H9 (cell line): ENCODE measurements around the gene ETNK2. TPM values are rescaled to one million over a fixed set of nuclear protein-coding genes. Genes with fewer than 3 reads are reported as not detected.

Source experiments
- DNase-seq: peaks from one replicate; pipeline ENCODE4 v3.0.0-alpha.2; 2017
- H2AFZ ChIP-seq: one replicate; pipeline ENCODE4 v1.6.1; 2013; ENCODE audit warnings: mild to moderate bottlenecking, low read length, control low read depth, moderate library complexity
- H2AK5ac ChIP-seq: 2 replicates; pipeline ENCODE4 v1.6.1; 2013; ENCODE audit warnings: low read length, control low read depth, mixed read lengths; ENCODE audit not compliant: insufficient read length
- H2BK120ac ChIP-seq: one replicate; pipeline ENCODE4 v1.6.1; 2013; ENCODE audit warnings: low read depth, mild to moderate bottlenecking, low read length, control low read depth, inconsistent platforms; ENCODE audit not compliant: poor library complexity, severe bottlenecking
- H2BK12ac ChIP-seq: 2 replicates; pipeline ENCODE4 v1.6.1; 2013; ENCODE audit warnings: low read length, control low read depth, mixed read lengths, low read depth; ENCODE audit not compliant: insufficient read length
- H2BK15ac ChIP-seq: 2 replicates; pipeline ENCODE4 v1.6.1; 2013; ENCODE audit warnings: low read depth, low read length, control low read depth
- H2BK20ac ChIP-seq: one replicate; pipeline ENCODE4 v1.6.1; 2013; ENCODE audit warnings: low read depth, mild to moderate bottlenecking, low read length, control low read depth, inconsistent platforms; ENCODE audit not compliant: poor library complexity, severe bottlenecking
- H2BK5ac ChIP-seq: 2 replicates; pipeline ENCODE4 v1.6.1; 2013; ENCODE audit warnings: low read length, control low read depth, mixed read lengths; ENCODE audit not compliant: insufficient read length
- H3K14ac ChIP-seq: 2 replicates; pipeline ENCODE4 v1.6.1; 2013; ENCODE audit warnings: low read length, control low read depth; ENCODE audit not compliant: insufficient read depth
- H3K18ac ChIP-seq: 2 replicates; pipeline ENCODE4 v1.6.1; 2013; ENCODE audit warnings: low read depth, mild to moderate bottlenecking, mixed read lengths, low read length, control low read depth; ENCODE audit not compliant: insufficient read length
- H3K23ac ChIP-seq: 2 replicates; pipeline ENCODE4 v1.6.1; 2013; ENCODE audit warnings: low read length, control low read depth, mixed read lengths, low read depth; ENCODE audit not compliant: insufficient read length
- H3K23me2 ChIP-seq: 2 replicates; pipeline ENCODE4 v1.6.1; 2013; ENCODE audit warnings: low read depth, mild to moderate bottlenecking, mixed read lengths, low read length, control low read depth; ENCODE audit not compliant: insufficient read length, poor library complexity, severe bottlenecking
- H3K27ac ChIP-seq: 2 replicates; pipeline ENCODE4 v1.5.1; 2013; ENCODE audit warnings: low read length, control low read depth, mixed read lengths, low read depth; ENCODE audit not compliant: insufficient read length
- H3K27me3 ChIP-seq: 2 replicates; pipeline ENCODE4 v1.6.1; 2013; ENCODE audit warnings: low read length, control low read depth, inconsistent platforms; ENCODE audit not compliant: insufficient read depth
- H3K4ac ChIP-seq: 2 replicates; pipeline ENCODE4 v1.6.1; 2013; ENCODE audit warnings: low read depth, mild to moderate bottlenecking, control low read depth, inconsistent platforms, low read length, moderate library complexity
- H3K4me1 ChIP-seq: 2 replicates; pipeline ENCODE4 v1.6.1; 2013; ENCODE audit warnings: low read length, control low read depth, inconsistent platforms; ENCODE audit not compliant: insufficient read depth
- H3K4me2 ChIP-seq: 2 replicates; pipeline ENCODE4 v1.6.1; 2013; ENCODE audit warnings: low read length, control low read depth, mixed read lengths; ENCODE audit not compliant: insufficient read length, insufficient read depth
- H3K56ac ChIP-seq: 2 replicates; pipeline ENCODE4 v1.6.1; 2013; ENCODE audit warnings: low read depth, mild to moderate bottlenecking, mixed read lengths, low read length, control low read depth; ENCODE audit not compliant: insufficient read length
- H3K79me1 ChIP-seq: 2 replicates; pipeline ENCODE4 v1.6.1; 2013; ENCODE audit warnings: low read depth, mild to moderate bottlenecking, moderate library complexity, low read length, control low read depth, inconsistent platforms; ENCODE audit not compliant: insufficient read depth, poor library complexity, severe bottlenecking
- H3K79me2 ChIP-seq: 2 replicates; pipeline ENCODE4 v1.6.1; 2013; ENCODE audit warnings: low read length, control low read depth, inconsistent platforms; ENCODE audit not compliant: insufficient read depth
- H3K9ac ChIP-seq: 2 replicates; pipeline ENCODE4 v1.6.1; 2013; ENCODE audit warnings: low read length, control low read depth, mixed read lengths; ENCODE audit not compliant: insufficient read length; ENCODE audit errors: extremely low read depth
- H3K9me3 ChIP-seq: one replicate; pipeline ENCODE4 v1.6.1; 2013; ENCODE audit warnings: low read depth, low read length, inconsistent platforms; ENCODE audit not compliant: control insufficient read depth
- H3T11ph ChIP-seq: one replicate; pipeline ENCODE4 v1.6.1; 2013; ENCODE audit warnings: mild to moderate bottlenecking, low read length, control low read depth, inconsistent platforms
- H4K20me1 ChIP-seq: one replicate; pipeline ENCODE4 v1.6.1; 2013; ENCODE audit not compliant: control insufficient read depth, insufficient read length, insufficient read depth
- H4K5ac ChIP-seq: 2 replicates; pipeline ENCODE4 v1.6.1; 2013; ENCODE audit warnings: low read depth, mild to moderate bottlenecking, mixed read lengths, low read length, control low read depth; ENCODE audit not compliant: insufficient read length
- H4K8ac ChIP-seq: replicated peaks from 2 replicates; pipeline ENCODE4 v1.6.1; 2013; ENCODE audit warnings: low read length, control low read depth, mixed read lengths, low read depth; ENCODE audit not compliant: insufficient read length
- H4K91ac ChIP-seq: 2 replicates; pipeline ENCODE4 v1.6.1; 2013; ENCODE audit warnings: low read depth, mild to moderate bottlenecking, moderate library complexity, mixed read lengths, low read length, control low read depth; ENCODE audit not compliant: insufficient read length
- H3K27ac Mint-ChIP-seq, 3 experiments: 2 replicates in 2 of 3; 3 replicates in 1 of 3; pipeline ENCODE4 v1.8.0; 2020 to 2021; ENCODE audit warnings: mixed read lengths in 3 of 3, mild to moderate bottlenecking in 1 of 3, moderate library complexity in 1 of 3
- H3K27me3 Mint-ChIP-seq: 2 replicates; pipeline ENCODE4 v1.8.0; 2021; ENCODE audit warnings: low read depth, mild to moderate bottlenecking, moderate library complexity, mixed read lengths
- H3K36me3 Mint-ChIP-seq, 3 experiments: 2 replicates in 2 of 3; 3 replicates in 1 of 3; pipeline ENCODE4 v1.8.0; 2020 to 2021; ENCODE audit warnings: low read depth in 3 of 3, mixed read lengths in 3 of 3; ENCODE audit not compliant: insufficient read depth in 1 of 3
- H3K4me1 Mint-ChIP-seq, 2 experiments: 2 replicates each; pipeline ENCODE4 v1.8.0; 2020; ENCODE audit warnings: mixed read lengths in 2 of 2
- H3K4me3 Mint-ChIP-seq, 2 experiments: 2 replicates in 1 of 2; 3 replicates in 1 of 2; pipeline ENCODE4 v1.8.0; 2020 to 2021; ENCODE audit warnings: mild to moderate bottlenecking in 2 of 2, mixed read lengths in 2 of 2, moderate library complexity in 1 of 2
- H3K9me3 Mint-ChIP-seq, 2 experiments: 2 replicates in 1 of 2; 3 replicates in 1 of 2; pipeline ENCODE4 v1.8.0; 2020; ENCODE audit warnings: mild to moderate bottlenecking in 2 of 2, mixed read lengths in 2 of 2, moderate library complexity in 1 of 2
- CTCF ChIP-seq: fragments of 200-600 bp; sonication (generic); conservative IDR thresholded peaks from 3 replicates; pipeline ENCODE4 v1.8.0; 2021; ENCODE audit warnings: antibody characterized with exemption, mild to moderate bottlenecking
- WGBS: extraction: QIAGEN DNeasy Blood & Tissue Kit; methylation state at CpG from one replicate; pipeline ENCODE4 v1.1.7; 2013; ENCODE audit warnings: missing lambda C conversion rate, low lambda C conversion rate, mixed read lengths; ENCODE audit not compliant: insufficient read length; ENCODE audit errors: extremely low coverage; 5-methylcytosine and 5-hydroxymethylcytosine counted together
- total RNA-seq: library from RNA; stranded (reverse); gene quantifications from 2 replicates; pipeline ENCODE4 v1.2.1, GENCODE V29; 2021

ETNK2 gene
- total RNA-seq, 1 experiment from 2014 or later, result 17.6 TPM

GRCh38 chr1:204107892-204108291, 44.0 kb downstream of the ETNK2 start:
- H3K79me2 ChIP-seq, result peaks cover 44% of the 10 kb centered on the region; the same call in 1 of the 2 replicates
- no peak for DNase-seq
- peak overlapping the region; percentile 57 for H3K4me2 ChIP-seq

More at GRCh38 chr1:204107892-204108291, 44.0 kb downstream of the ETNK2 start:
- H2AFZ ChIP-seq, result no peak overlapping the region
- H3T11ph ChIP-seq, result no peak overlapping the region
- H2BK20ac ChIP-seq, result no peak overlapping the region
- H3K14ac ChIP-seq, result no peak overlapping the region
- no peak overlapping the region for H2BK12ac ChIP-seq
- no peak overlapping the region for H3K18ac ChIP-seq
- Mint-ChIP-seq H3K9me3 (no peaks in the 10 kb centered on the region), H3K27ac (peak overlapping the region in 2 of 3 experiments; percentile 85 to 98; a peak in 1 of 7 replicates), H3K4me3 (peak overlapping the region; percentile 47 to 64; a peak in 3 of 5 replicates), H3K36me3 (peaks cover 5 to 6% (median 6%) of the 10 kb centered on the region in 3 experiments; a peak in 5 of 7 replicates), H3K27me3 (no peaks in the 10 kb centered on the region; the same call in 1 of the 2 replicates), H3K4me1 (peaks cover 68 to 76% of the 10 kb centered on the region in 2 experiments)
- H3K4ac ChIP-seq, result no peak overlapping the region
- H3K9ac ChIP-seq, result no peak overlapping the region
- H4K20me1 ChIP-seq, result no peaks in the 10 kb centered on the region
- no CpG with 5 or more reads among the region's 2 CpGs for WGBS
- H2AK5ac ChIP-seq, result no peak overlapping the region
- no peak overlapping the region for H3K56ac ChIP-seq
- no peaks in the 10 kb centered on the region for H3K23me2 ChIP-seq
- no peak overlapping the region for H4K91ac ChIP-seq
- peaks cover 17% of the 10 kb centered on the region for H3K4me1 ChIP-seq
- no peaks in the 10 kb centered on the region for H3K9me3 ChIP-seq
- no peak overlapping the region for H3K27ac ChIP-seq
- TF ChIP-seq CTCF, result no peak
- no peaks in the 10 kb centered on the region for H3K27me3 ChIP-seq
- no peak overlapping the region for H3K23ac ChIP-seq
- H4K5ac ChIP-seq, result no peak overlapping the region
- no peak overlapping the region for H2BK120ac ChIP-seq
- no peak overlapping the region for H2BK5ac ChIP-seq
- no peak overlapping the region for H2BK15ac ChIP-seq
- no peak overlapping the region for H4K8ac ChIP-seq
- H3K79me1 ChIP-seq, result peaks cover 5% of the 10 kb centered on the region
